Neural progenitor cell (in vitro differentiated cells): ENCODE data around the gene PUSL1. TPM values are rescaled to one million over a fixed set of nuclear protein-coding genes. Genes with fewer than 3 reads are reported as not detected.
A peak's percentile ranks its signal among the peaks of the same experiment; 100 is the strongest.

Experiments used
- DNase-seq: peaks from one replicate; pipeline ENCODE4 v3.0.0-alpha.2; 2016; ENCODE audit warnings: low spot score
- H2AFZ ChIP-seq: fragments of 200-600 bp; sonication (generic); replicated peaks from 2 replicates; pipeline ENCODE4 v1.6.1; 2016; ENCODE audit warnings: antibody characterized with exemption
- H3F3A ChIP-seq: fragments of 200-600 bp; sonication (generic); 2 replicates; pipeline ENCODE4 v1.6.1; 2016; ENCODE audit warnings: antibody characterized with exemption, low read depth
- H3K27ac ChIP-seq: fragments of 200-600 bp; sonication (generic); 2 replicates; pipeline ENCODE4 v1.5.1; 2016; ENCODE audit warnings: mild to moderate bottlenecking
- H3K27me3 ChIP-seq: fragments of 200-600 bp; sonication (generic); 2 replicates; pipeline ENCODE4 v1.6.1; 2016; ENCODE audit warnings: mild to moderate bottlenecking, moderate library complexity
- H3K36me3 ChIP-seq: fragments of 200-600 bp; sonication (generic); 2 replicates; pipeline ENCODE4 v1.5.1; 2016
- H3K4me1 ChIP-seq: fragments of 200-600 bp; sonication (generic); 2 replicates; pipeline ENCODE4 v1.6.1; 2016; ENCODE audit warnings: mixed run types
- H3K4me2 ChIP-seq: fragments of 200-600 bp; sonication (generic); 2 replicates; pipeline ENCODE4 v1.6.1; 2016
- H3K4me3 ChIP-seq: fragments of 200-600 bp; sonication (generic); 2 replicates; pipeline ENCODE4 v1.5.1; 2016
- H3K79me2 ChIP-seq: fragments of 200-600 bp; sonication (generic); 2 replicates; pipeline ENCODE4 v1.6.1; 2016; ENCODE audit warnings: low read depth
- H3K9ac ChIP-seq: fragments of 200-600 bp; sonication (generic); 2 replicates; pipeline ENCODE4 v1.6.1; 2016
- H3K9me3 ChIP-seq: fragments of 200-600 bp; sonication (generic); 2 replicates; pipeline ENCODE4 v1.5.1; 2016; ENCODE audit warnings: low read depth
- H4K20me1 ChIP-seq: fragments of 200-600 bp; sonication (generic); 2 replicates; pipeline ENCODE4 v1.6.1; 2016; ENCODE audit warnings: low read depth
- H3K27ac Mint-ChIP-seq: 3 replicates; pipeline ENCODE4 v1.8.0; 2021; ENCODE audit warnings: mixed read lengths
- H3K27me3 Mint-ChIP-seq: 2 replicates; pipeline ENCODE4 v1.8.0; 2022; ENCODE audit warnings: low read depth, mild to moderate bottlenecking, inconsistent platforms, moderate library complexity, mixed read lengths; ENCODE audit not compliant: insufficient read depth
- H3K36me3 Mint-ChIP-seq: 3 replicates; pipeline ENCODE4 v1.8.0; 2021; ENCODE audit warnings: mixed read lengths
- H3K4me1 Mint-ChIP-seq: 3 replicates; pipeline ENCODE4 v1.8.0; 2021; ENCODE audit warnings: mixed read lengths
- H3K4me3 Mint-ChIP-seq: 3 replicates; pipeline ENCODE4 v1.8.0; 2021; ENCODE audit warnings: mild to moderate bottlenecking, moderate library complexity, mixed read lengths
- H3K9me3 Mint-ChIP-seq: 3 replicates; pipeline ENCODE4 v1.8.0; 2020; ENCODE audit warnings: mixed read lengths
- EZH2 ChIP-seq: fragments of 200-600 bp; sonication (generic); IDR thresholded peaks from 2 replicates; pipeline ENCODE4 v1.6.1; 2017; ENCODE audit warnings: antibody characterized with exemption, mild to moderate bottlenecking, moderate library complexity
- EZH2phosphoT487 ChIP-seq: fragments of 200-600 bp; sonication (generic); IDR thresholded peaks from 2 replicates; pipeline ENCODE4 v1.6.1; 2017; ENCODE audit warnings: antibody characterized with exemption
- total RNA-seq: library from RNA; depleted of rRNA; stranded (reverse); fragments of >200 nt; gene quantifications from 2 replicates; pipeline ENCODE4 v1.2.3, GENCODE V29; 2015; ENCODE audit warnings: low replicate concordance
- TF ChIP-seq, protein P1 (sequence below): fragments of 200-600 bp; sonication (generic); IDR thresholded peaks from 2 replicates; pipeline ENCODE4 v1.5.1; 2017; ENCODE audit warnings: antibody characterized with exemption, mild to moderate bottlenecking

PUSL1 gene
- total RNA-seq, 1 donor from 2014 or later: 3.7 TPM

DNA sequence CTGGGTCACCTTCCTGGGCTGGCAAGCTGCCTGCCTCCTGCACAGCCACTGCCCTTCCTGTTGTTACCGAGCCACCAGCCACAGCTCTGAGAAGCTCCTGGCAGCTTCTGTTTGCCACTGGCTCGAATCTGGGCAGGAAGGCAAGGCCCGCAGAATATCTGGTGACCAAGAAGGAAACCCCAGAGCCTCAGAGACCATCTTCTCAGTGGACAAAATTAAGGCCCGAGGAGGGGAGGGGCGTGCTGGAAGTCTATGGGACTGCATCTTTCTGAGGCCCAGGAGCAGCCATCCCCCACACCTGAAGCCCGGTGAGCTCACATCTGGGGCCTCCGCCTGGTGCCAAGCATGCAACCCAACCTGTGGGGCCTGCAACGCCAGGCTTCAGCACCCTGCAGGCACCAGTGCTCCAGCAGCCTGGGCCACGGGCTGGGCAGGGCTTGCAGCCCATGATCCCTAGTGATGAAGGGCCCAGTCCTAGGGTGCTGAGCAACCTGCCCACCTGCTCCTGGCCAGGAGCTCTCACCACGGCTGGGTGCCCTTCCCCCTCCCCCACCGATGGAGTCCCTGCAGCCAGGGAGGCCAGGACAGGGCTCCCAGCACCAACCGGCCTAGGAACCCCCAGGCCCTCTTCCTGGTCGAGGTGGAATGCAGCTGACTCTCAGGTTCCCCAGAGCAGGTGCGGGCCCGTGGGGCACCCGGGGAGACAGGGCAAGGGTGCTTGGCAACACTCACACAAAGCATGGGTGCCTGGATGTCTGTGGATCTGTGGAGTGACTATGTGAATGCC lies 17.1 kb downstream of the PUSL1 start:
- H3K27ac Mint-ChIP-seq: no peak overlapping the region
- H3K27ac ChIP-seq: no peak overlapping the region

DNA sequence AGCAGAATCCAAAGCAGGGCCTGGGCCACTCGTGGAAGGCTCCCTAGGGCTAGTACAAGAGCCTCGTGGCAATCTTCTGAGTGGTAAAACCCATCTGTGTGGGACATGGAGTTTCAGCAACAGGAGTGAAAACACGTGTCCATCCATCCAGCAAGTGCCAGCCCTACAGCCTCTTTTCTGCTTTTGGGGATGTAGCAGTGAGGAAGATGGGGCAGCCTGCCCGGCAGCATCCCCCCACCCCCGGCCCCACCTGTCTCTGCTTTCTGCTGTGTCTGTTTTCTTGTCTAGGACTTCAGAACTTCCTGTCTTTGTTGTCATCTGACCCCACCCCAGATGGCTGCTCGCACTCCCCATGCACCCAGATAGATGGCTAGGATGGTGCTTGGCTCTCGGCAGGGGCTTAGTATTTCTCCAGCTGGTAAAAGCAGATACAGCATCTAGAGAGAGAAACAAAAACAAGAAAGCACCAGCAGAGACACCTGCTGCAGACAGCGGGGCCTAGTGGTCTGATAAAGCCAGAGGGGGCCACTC lies 17.7 kb downstream of the PUSL1 start:
- H3K4me1 Mint-ChIP-seq: peaks cover 11% of the 10 kb centered on the region

More for the DNA sequence above, 17.1 kb downstream of the PUSL1 start:
- no peaks in the 10 kb centered on the region for H3K9me3 ChIP-seq
- no peaks in the 10 kb centered on the region for H3K36me3 ChIP-seq
- peaks cover 4% of the 10 kb centered on the region for H3K4me1 ChIP-seq
- no peak for DNase-seq
- H3F3A ChIP-seq: peaks cover 9% of the 10 kb centered on the region
- TF ChIP-seq, protein P1, sequence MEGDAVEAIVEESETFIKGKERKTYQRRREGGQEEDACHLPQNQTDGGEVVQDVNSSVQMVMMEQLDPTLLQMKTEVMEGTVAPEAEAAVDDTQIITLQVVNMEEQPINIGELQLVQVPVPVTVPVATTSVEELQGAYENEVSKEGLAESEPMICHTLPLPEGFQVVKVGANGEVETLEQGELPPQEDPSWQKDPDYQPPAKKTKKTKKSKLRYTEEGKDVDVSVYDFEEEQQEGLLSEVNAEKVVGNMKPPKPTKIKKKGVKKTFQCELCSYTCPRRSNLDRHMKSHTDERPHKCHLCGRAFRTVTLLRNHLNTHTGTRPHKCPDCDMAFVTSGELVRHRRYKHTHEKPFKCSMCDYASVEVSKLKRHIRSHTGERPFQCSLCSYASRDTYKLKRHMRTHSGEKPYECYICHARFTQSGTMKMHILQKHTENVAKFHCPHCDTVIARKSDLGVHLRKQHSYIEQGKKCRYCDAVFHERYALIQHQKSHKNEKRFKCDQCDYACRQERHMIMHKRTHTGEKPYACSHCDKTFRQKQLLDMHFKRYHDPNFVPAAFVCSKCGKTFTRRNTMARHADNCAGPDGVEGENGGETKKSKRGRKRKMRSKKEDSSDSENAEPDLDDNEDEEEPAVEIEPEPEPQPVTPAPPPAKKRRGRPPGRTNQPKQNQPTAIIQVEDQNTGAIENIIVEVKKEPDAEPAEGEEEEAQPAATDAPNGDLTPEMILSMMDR: no peak
- no peak for TF ChIP-seq EZH2phosphoT487
- TF ChIP-seq EZH2: no peak
- Mint-ChIP-seq H3K4me3 (peak overlapping the region; percentile 79), H3K9me3 (no peaks in the 10 kb centered on the region), H3K36me3 (peaks cover 6% of the 10 kb centered on the region), H3K4me1 (peaks cover 11% of the 10 kb centered on the region), H3K27me3 (peaks cover 11% of the 10 kb centered on the region)
- H3K4me2 ChIP-seq: peak overlapping the region; percentile 99
- peak overlapping the region; percentile 90 for H3K4me3 ChIP-seq
- no peak overlapping the region for H2AFZ ChIP-seq
- peaks cover 48% of the 10 kb centered on the region for H3K79me2 ChIP-seq
- H4K20me1 ChIP-seq: peaks cover 59% of the 10 kb centered on the region
- peak overlapping the region; percentile 93 for H3K9ac ChIP-seq
- H3K27me3 ChIP-seq: no peaks in the 10 kb centered on the region

DNA sequence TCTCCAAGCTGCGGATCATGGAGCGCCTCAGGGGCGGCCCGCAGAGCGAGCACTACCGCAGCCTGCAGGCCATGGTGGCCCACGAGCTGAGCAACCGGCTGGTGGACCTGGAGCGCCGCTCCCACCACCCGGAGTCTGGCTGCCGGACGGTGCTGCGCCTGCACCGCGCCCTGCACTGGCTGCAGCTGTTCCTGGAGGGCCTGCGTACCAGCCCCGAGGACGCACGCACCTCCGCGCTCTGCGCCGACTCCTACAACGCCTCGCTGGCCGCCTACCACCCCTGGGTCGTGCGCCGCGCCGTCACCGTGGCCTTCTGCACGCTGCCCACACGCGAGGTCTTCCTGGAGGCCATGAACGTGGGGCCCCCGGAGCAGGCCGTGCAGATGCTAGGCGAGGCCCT lies 18.9 kb downstream of the PUSL1 start:
- Histone ChIP-seq H2AFZ (no peak overlapping the region), H3K27ac (no peak overlapping the region), H3K27me3 (no peaks in the 10 kb centered on the region), H3K4me2 (no peak overlapping the region), H3K9me3 (no peaks in the 10 kb centered on the region), H3K9ac (no peak overlapping the region), H3K79me2 (peaks cover 30% of the 10 kb centered on the region), H3K4me1 (peaks cover 4% of the 10 kb centered on the region), H3F3A (peaks cover 13% of the 10 kb centered on the region), H4K20me1 (peaks cover 57% of the 10 kb centered on the region), H3K4me3 (no peak overlapping the region), H3K36me3 (no peaks in the 10 kb centered on the region)
- Mint-ChIP-seq H3K36me3 (peaks cover 6% of the 10 kb centered on the region), H3K4me1 (peaks cover 8% of the 10 kb centered on the region), H3K4me3 (peak overlapping the region; percentile 38), H3K27me3 (peaks cover 16% of the 10 kb centered on the region), H3K9me3 (no peaks in the 10 kb centered on the region), H3K27ac (no peak overlapping the region)
- DNase-seq: no peak
- TF ChIP-seq EZH2 (no peak), EZH2phosphoT487 (no peak)
- TF ChIP-seq, protein P1: no peak

More for the DNA sequence above, 17.7 kb downstream of the PUSL1 start:
- TF ChIP-seq, protein P1: no peak
- TF ChIP-seq EZH2: no peak
- TF ChIP-seq EZH2phosphoT487: no peak
- Mint-ChIP-seq H3K27me3 (peaks cover 15% of the 10 kb centered on the region), H3K27ac (no peak overlapping the region), H3K4me3 (peak overlapping the region; percentile 77), H3K36me3 (peaks cover 6% of the 10 kb centered on the region), H3K9me3 (no peaks in the 10 kb centered on the region)
- no peak overlapping the region for H3K4me3 ChIP-seq
- peaks cover 13% of the 10 kb centered on the region for H3F3A ChIP-seq
- no peak overlapping the region for H3K4me2 ChIP-seq
- H4K20me1 ChIP-seq: peaks cover 57% of the 10 kb centered on the region
- no peak for DNase-seq
- H3K9ac ChIP-seq: no peak overlapping the region
- no peaks in the 10 kb centered on the region for H3K27me3 ChIP-seq
- peaks cover 4% of the 10 kb centered on the region for H3K4me1 ChIP-seq
- H3K9me3 ChIP-seq: no peaks in the 10 kb centered on the region
- no peaks in the 10 kb centered on the region for H3K36me3 ChIP-seq
- H2AFZ ChIP-seq: no peak overlapping the region
- H3K27ac ChIP-seq: no peak overlapping the region
- H3K79me2 ChIP-seq: peaks cover 42% of the 10 kb centered on the region
